Keratinocyte (primary cell): ENCODE results near the gene SKIC2. TPM values are rescaled to one million over a fixed set of nuclear protein-coding genes. Genes with fewer than 3 reads are reported as not detected.
"Not testable (repeated sequence)": the region's sequence is repeated elsewhere in the genome, so short reads cannot be mapped to it uniquely, and the experiment has no call there.

Experiments used
- DNase-seq: peaks from one replicate; pipeline ENCODE4 v3.0.0-alpha.2; 2011; ENCODE audit warnings: low read depth, missing footprints, low spot score
- FAIRE-seq: peaks from 2 replicates; lab custom pipeline; 2011; peaks lifted over from hg19 to GRCh38; lab: Jason Lieb, UNC
- H2AFZ ChIP-seq: 2 replicates; pipeline ENCODE4 v1.6.0; 2012; ENCODE audit warnings: low read length, control low read depth, inconsistent platforms; ENCODE audit not compliant: control insufficient read depth
- H3K27ac ChIP-seq: 2 replicates; pipeline ENCODE4 v1.5.1; 2011; ENCODE audit warnings: low read length; ENCODE audit not compliant: control insufficient read depth, insufficient read depth
- H3K27me3 ChIP-seq: 3 replicates; pipeline ENCODE4 v1.6.0; 2011; ENCODE audit warnings: low read length; ENCODE audit not compliant: control insufficient read depth, insufficient read depth; ENCODE audit errors: extremely low read depth
- H3K36me3 ChIP-seq, 2 experiments: 2 replicates in 1 of 2; 3 replicates in 1 of 2; pipeline ENCODE4 v1.5.1; 2011; ENCODE audit warnings: low read length in 2 of 2, mild to moderate bottlenecking in 1 of 2; ENCODE audit not compliant: control insufficient read depth in 2 of 2, insufficient read depth in 2 of 2; ENCODE audit errors: extremely low read depth in 1 of 2
- H3K4me1 ChIP-seq: 3 replicates; pipeline ENCODE4 v1.5.1; 2011; ENCODE audit warnings: low read length; ENCODE audit not compliant: control insufficient read depth, insufficient read depth; ENCODE audit errors: extremely low read depth
- H3K4me2 ChIP-seq: 3 replicates; pipeline ENCODE4 v1.6.0; 2011; ENCODE audit warnings: low read depth, low read length; ENCODE audit not compliant: control insufficient read depth, insufficient read depth; ENCODE audit errors: extremely low read depth
- H3K4me3 ChIP-seq, 3 experiments: fragments of 200-600 bp in 1 of 3; sonication (generic) in 1 of 3; 2 replicates in 2 of 3; 3 replicates in 1 of 3; pipeline ENCODE4 v1.5.1; 2011 to 2016; ENCODE audit warnings: low read length in 3 of 3, mild to moderate bottlenecking in 3 of 3, control low read depth in 2 of 3, inconsistent platforms in 1 of 3, low read depth in 1 of 3, mixed read lengths in 1 of 3, mixed run types in 1 of 3, moderate library complexity in 1 of 3; ENCODE audit not compliant: control insufficient read depth in 2 of 3, insufficient read depth in 2 of 3; ENCODE audit errors: extremely low read depth in 1 of 3
- H3K79me2 ChIP-seq: 2 replicates; pipeline ENCODE4 v1.6.0; 2012; ENCODE audit warnings: low read length; ENCODE audit not compliant: control insufficient read depth, insufficient read depth
- H3K9ac ChIP-seq: 3 replicates; pipeline ENCODE4 v1.6.0; 2011; ENCODE audit warnings: low read length; ENCODE audit not compliant: control insufficient read depth, insufficient read depth; ENCODE audit errors: extremely low read depth
- H3K9me1 ChIP-seq: 3 replicates; pipeline ENCODE4 v1.6.0; 2011; ENCODE audit warnings: low read length; ENCODE audit not compliant: control insufficient read depth, insufficient read depth; ENCODE audit errors: extremely low read depth
- H3K9me3 ChIP-seq: 2 replicates; pipeline ENCODE4 v1.5.1; 2012; ENCODE audit warnings: low read depth, low read length; ENCODE audit not compliant: control insufficient read depth
- H4K20me1 ChIP-seq: 3 replicates; pipeline ENCODE4 v1.6.0; 2011; ENCODE audit warnings: low read length; ENCODE audit not compliant: control insufficient read depth, insufficient read depth; ENCODE audit errors: extremely low read depth
- dilution Hi-C: fragments of 300-500 bp; cut with MboI; formaldehyde crosslinking; loops from one replicate; pipeline ENCODE4 v1.7.0; 2020; ENCODE audit warnings: low sequenced_read_pairs; ENCODE audit not compliant: extremely low pct_ligation_motif_present
- polyA plus RNA-seq, 5 experiments: library from polyadenylated mRNA; depleted of rRNA in 3 of 5; stranded (reverse) in 3 of 5; stranded (forward) in 1 of 5; unstranded in 1 of 5; fragments of >200 nt; gene quantifications; 1 replicate in 1 of 5; 2 replicates in 3 of 5; 3 replicates in 1 of 5; pipeline versions ENCODE4 v1.2.1 to v1.2.3, GENCODE V29; 2011 to 2012; ENCODE audit warnings: missing spikeins in 2 of 5, low read depth in 1 of 5, low replicate concordance in 1 of 5
- small RNA-seq, 3 experiments: library from RNA; depleted of rRNA; stranded (forward); fragments of <200 nt; gene quantifications; one replicate each; pipeline ENCODE3, GENCODE V24; 2012; ENCODE audit warnings: low read depth in 3 of 3, low replicate concordance in 1 of 3; ENCODE audit not compliant: insufficient read length in 3 of 3

Gene SKIC2
- polyA plus RNA-seq, 1 donor (not counting 4 experiments of a cell fraction or from before 2014, with no cell fraction given): 24.5 TPM

DNA sequence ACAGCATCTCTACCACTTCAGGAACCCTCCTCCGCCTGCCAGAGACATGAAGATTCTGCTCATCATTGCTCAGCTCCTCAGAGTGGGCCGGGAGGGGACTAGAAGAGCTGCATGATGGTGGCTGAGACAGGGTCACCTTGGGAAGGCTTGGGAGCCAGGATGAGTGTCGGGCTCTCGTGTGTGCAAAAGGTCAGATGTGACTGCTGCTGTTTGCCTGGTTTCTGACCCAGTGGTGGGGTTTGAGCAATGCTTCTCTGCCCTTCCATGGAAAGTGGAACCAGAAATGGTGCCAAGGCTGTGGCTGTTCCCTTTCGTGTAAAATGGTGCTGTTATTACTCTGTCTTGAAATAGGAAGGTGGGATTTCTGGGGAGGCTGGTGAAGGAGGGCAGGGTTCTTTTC lies 54.8 kb downstream of the SKIC2 start:
- dilution Hi-C loops, FAIRE-seq, H3K4me2 ChIP-seq, H3K9me3 ChIP-seq, H3K4me1 ChIP-seq, H3K79me2 ChIP-seq, DNase-seq, H2AFZ ChIP-seq, H3K27ac ChIP-seq, H3K36me3 ChIP-seq, H3K9ac ChIP-seq, H4K20me1 ChIP-seq, H3K4me3 ChIP-seq, H3K9me1 ChIP-seq, H3K27me3 ChIP-seq: not testable (repeated sequence)

DNA sequence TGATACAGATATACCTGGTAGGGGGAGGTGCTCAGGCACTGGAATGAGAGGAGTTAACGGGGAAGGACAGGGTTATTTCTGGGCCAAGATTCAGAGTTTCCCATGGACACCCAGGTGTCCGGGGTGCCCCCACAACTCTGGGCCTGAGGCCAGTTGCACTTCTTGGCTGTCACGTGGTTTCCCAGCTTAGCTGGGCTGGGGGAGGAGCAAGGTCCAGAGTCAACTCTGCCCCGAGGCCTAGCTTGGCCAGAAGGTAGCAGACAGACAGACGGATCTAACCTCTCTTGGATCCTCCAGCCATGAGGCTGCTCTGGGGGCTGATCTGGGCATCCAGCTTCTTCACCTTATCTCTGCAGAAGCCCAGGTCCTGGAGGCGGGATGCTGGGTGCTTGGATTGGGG lies 55.6 kb downstream of the SKIC2 start, which contains the start of gene C4B:
C4B (plus strand) TSS at position 249 of the 400 bp plus-strand sequence; CDS start at position 300, 51 bp downstream.
- H3K9me1 ChIP-seq, FAIRE-seq, H2AFZ ChIP-seq, H3K27me3 ChIP-seq, H3K4me2 ChIP-seq, H3K4me1 ChIP-seq, H3K27ac ChIP-seq, H3K9me3 ChIP-seq, H4K20me1 ChIP-seq, dilution Hi-C loops, H3K4me3 ChIP-seq, H3K79me2 ChIP-seq, DNase-seq, H3K36me3 ChIP-seq, H3K9ac ChIP-seq: not testable (repeated sequence)

Small RNAs within 50 kb of the gene (small RNA-seq; reads per million reads assigned to genes)
- 0 reads per million in 3 experiments for gene AL645922.1

Other genes starting within 250 kb of the SKIC2 start
- gene LY6G6D, start 243.8 kb upstream of the SKIC2 start, polyA plus RNA-seq: 0.22 to 0.33 TPM in 2 of 3 replicates, not detected in the other
- gene LY6G6C, start 237.4 kb upstream of the SKIC2 start, polyA plus RNA-seq: 2.3 to 3.1 TPM (median 2.4 TPM) in 3 replicates
- gene MPIG6B, start 235.8 kb upstream of the SKIC2 start, polyA plus RNA-seq: 0.06 to 0.21 TPM (median 0.10 TPM) in 3 replicates
- gene DDAH2, start 229.9 kb upstream of the SKIC2 start, polyA plus RNA-seq: 3.0 to 6.7 TPM (median 3.1 TPM) in 3 replicates
- gene CLIC1, start 222.6 kb upstream of the SKIC2 start, polyA plus RNA-seq: 759 to 873 TPM (median 832 TPM) in 3 replicates
- 9.4 to 14.8 TPM (median 11.4 TPM) in 3 replicates for gene MSH5, start 219.2 kb upstream of the SKIC2 start, polyA plus RNA-seq
- 1.1 to 2.1 TPM (median 1.7 TPM) in 3 replicates for gene SAPCD1, start 196.5 kb upstream of the SKIC2 start, polyA plus RNA-seq
- gene VWA7, start 181.8 kb upstream of the SKIC2 start, polyA plus RNA-seq: 0.32 to 0.47 TPM (median 0.33 TPM) in 3 replicates
- 17.2 to 57.2 TPM (median 26.3 TPM) in 3 replicates for gene VARS1, start 163.4 kb upstream of the SKIC2 start, polyA plus RNA-seq
- gene LSM2, start 152.2 kb upstream of the SKIC2 start, polyA plus RNA-seq: 34.4 to 84.1 TPM (median 46.5 TPM) in 3 replicates
- 0.31 to 0.60 TPM (median 0.54 TPM) in 3 replicates for gene HSPA1L, start 143.9 kb upstream of the SKIC2 start, polyA plus RNA-seq
- 95.5 to 142 TPM (median 110 TPM) in 3 replicates for gene HSPA1A, start 143.6 kb upstream of the SKIC2 start, polyA plus RNA-seq
- gene HSPA1B, start 131.4 kb upstream of the SKIC2 start, polyA plus RNA-seq: 33.5 to 65.8 TPM (median 48.1 TPM) in 3 replicates
- gene NEU1, start 96.4 kb upstream of the SKIC2 start, polyA plus RNA-seq: 27.9 to 44.4 TPM (median 38.6 TPM) in 3 replicates
- 0.06 to 0.25 TPM (median 0.18 TPM) in 3 replicates for gene SLC44A4, start 80.2 kb upstream of the SKIC2 start, polyA plus RNA-seq
- gene EHMT2, start 61.5 kb upstream of the SKIC2 start, polyA plus RNA-seq: 17.6 to 26.5 TPM (median 17.7 TPM) in 3 replicates
- 0.55 to 0.64 TPM (median 0.63 TPM) in 3 replicates for gene ZBTB12, start 57.1 kb upstream of the SKIC2 start, polyA plus RNA-seq
- gene C2, start 31.5 kb upstream of the SKIC2 start, polyA plus RNA-seq: 0.04 TPM in 1 of 3 replicates, not detected in the others
- gene CFB, start 13.1 kb upstream of the SKIC2 start, polyA plus RNA-seq: 0.84 to 2.9 TPM (median 2.5 TPM) in 3 replicates
- 45.1 to 57.9 TPM (median 51.9 TPM) in 3 replicates for gene NELFE, start 204 bp upstream of the SKIC2 start, polyA plus RNA-seq
- gene DXO, start 13.0 kb downstream of the SKIC2 start, polyA plus RNA-seq: 7.0 to 10.4 TPM (median 7.6 TPM) in 3 replicates
- gene C4A, start 22.9 kb downstream of the SKIC2 start, polyA plus RNA-seq: 1.2 to 2.9 TPM (median 1.4 TPM) in 3 replicates
- 1.3 to 2.8 TPM (median 1.8 TPM) in 3 replicates for gene C4B, start 55.6 kb downstream of the SKIC2 start, polyA plus RNA-seq
- 0.04 to 0.05 TPM in 2 of 3 replicates, not detected in the other for gene CYP21A2, start 79.2 kb downstream of the SKIC2 start, polyA plus RNA-seq
- 0.02 to 0.25 TPM (median 0.06 TPM) in 3 replicates for gene TNXB, start 150.2 kb downstream of the SKIC2 start, polyA plus RNA-seq
- 30.4 to 51.2 TPM (median 37.9 TPM) in 3 replicates for gene ATF6B, start 169.1 kb downstream of the SKIC2 start, polyA plus RNA-seq
- 4.2 to 5.6 TPM (median 4.9 TPM) in 3 replicates for gene FKBPL, start 171.1 kb downstream of the SKIC2 start, polyA plus RNA-seq
- gene PRRT1, start 192.8 kb downstream of the SKIC2 start, polyA plus RNA-seq: 0.09 to 0.17 TPM (median 0.09 TPM) in 3 replicates
- gene PPT2, start 195.0 kb downstream of the SKIC2 start, polyA plus RNA-seq: 15.0 to 21.0 TPM (median 15.6 TPM) in 3 replicates
- 1.7 to 4.2 TPM (median 3.7 TPM) in 3 replicates for gene EGFL8, start 205.4 kb downstream of the SKIC2 start, polyA plus RNA-seq
- 46.4 to 85.1 TPM (median 54.7 TPM) in 3 replicates for gene AGPAT1, start 216.9 kb downstream of the SKIC2 start, polyA plus RNA-seq
- 29.6 to 43.2 TPM (median 33.2 TPM) in 3 replicates for gene RNF5, start 219.2 kb downstream of the SKIC2 start, polyA plus RNA-seq
- 2.0 to 2.4 TPM (median 2.4 TPM) in 3 replicates for gene AGER, start 225.1 kb downstream of the SKIC2 start, polyA plus RNA-seq
- 43.5 to 54.9 TPM (median 44.0 TPM) in 3 replicates for gene PBX2, start 231.0 kb downstream of the SKIC2 start, polyA plus RNA-seq
- gene GPSM3, start 233.5 kb downstream of the SKIC2 start, polyA plus RNA-seq: 2.8 to 6.5 TPM (median 3.6 TPM) in 3 replicates